MM.1S (cell line): ENCODE results near the gene ATP8A1.
"Not testable (repeated sequence)": the region's sequence is repeated elsewhere in the genome, so short reads cannot be mapped to it uniquely, and the experiment has no call there.

Experiments
- DNase-seq: peaks from one replicate; pipeline ENCODE4 v3.0.0-alpha.2; 2015
- H2AFZ ChIP-seq: fragments of 300-600 bp; sonication (generic); 2 replicates; pipeline ENCODE4 v1.6.0; 2016; ENCODE audit warnings: antibody characterized with exemption, low read length
- H3F3A ChIP-seq: fragments of 300-600 bp; sonication (generic); 2 replicates; pipeline ENCODE4 v1.6.1; 2016; ENCODE audit warnings: mild to moderate bottlenecking, antibody characterized with exemption, low read length, moderate library complexity, mixed read lengths; ENCODE audit not compliant: insufficient read depth
- H3K27ac ChIP-seq: fragments of 300-600 bp; sonication (generic); 2 replicates; pipeline ENCODE4 v1.5.1; 2016; ENCODE audit warnings: mild to moderate bottlenecking, low read length
- H3K27me3 ChIP-seq: fragments of 300-600 bp; sonication (generic); replicated peaks from 2 replicates; pipeline ENCODE4 v1.6.0; 2016; ENCODE audit warnings: low read length; ENCODE audit not compliant: insufficient read depth
- H3K36me3 ChIP-seq: fragments of 300-600 bp; sonication (generic); replicated peaks from 2 replicates; pipeline ENCODE4 v1.6.1; 2016; ENCODE audit warnings: mild to moderate bottlenecking, low read length, mixed read lengths; ENCODE audit not compliant: insufficient read depth
- H3K4me1 ChIP-seq: fragments of 300-600 bp; sonication (generic); 2 replicates; pipeline ENCODE4 v1.6.1; 2016; ENCODE audit warnings: low read length, mixed read lengths
- H3K4me2 ChIP-seq: fragments of 300-600 bp; sonication (generic); 2 replicates; pipeline ENCODE4 v1.6.0; 2016; ENCODE audit warnings: low read depth, low read length
- H3K4me3 ChIP-seq: fragments of 300-600 bp; sonication (generic); 2 replicates; pipeline ENCODE4 v1.5.1; 2016; ENCODE audit warnings: low read length, mixed read lengths
- H3K79me2 ChIP-seq: fragments of 300-600 bp; sonication (generic); 2 replicates; pipeline ENCODE4 v1.6.1; 2016; ENCODE audit warnings: mixed run types, low read length, mixed read lengths
- H3K9ac ChIP-seq: fragments of 300-600 bp; sonication (generic); 2 replicates; pipeline ENCODE4 v1.6.1; 2016; ENCODE audit warnings: low read length, mixed read lengths
- H3K9me2 ChIP-seq: fragments of 300-600 bp; sonication (generic); replicated peaks from 2 replicates; pipeline ENCODE4 v1.6.1; 2016; ENCODE audit warnings: mild to moderate bottlenecking, low read length, mixed read lengths; ENCODE audit not compliant: insufficient read depth
- H3K9me3 ChIP-seq: fragments of 300-600 bp; sonication (generic); replicated peaks from 2 replicates; pipeline ENCODE4 v1.6.1; 2016; ENCODE audit warnings: mild to moderate bottlenecking, low read length, mixed read lengths; ENCODE audit not compliant: insufficient read depth
- H4K20me1 ChIP-seq: fragments of 300-600 bp; sonication (generic); 2 replicates; pipeline ENCODE4 v1.6.1; 2016; ENCODE audit warnings: mild to moderate bottlenecking, low read length, moderate library complexity, mixed read lengths; ENCODE audit not compliant: insufficient read depth
- CTCF ChIP-seq: fragments of 300-600 bp; sonication (generic); IDR thresholded peaks from 2 replicates; pipeline ENCODE4 v1.5.1; 2016; ENCODE audit warnings: antibody characterized with exemption, low read length, mixed read lengths
- EZH2 ChIP-seq: fragments of 300-600 bp; sonication (generic); optimal IDR thresholded peaks from 2 replicates; pipeline ENCODE3; 2017; ENCODE audit warnings: low read depth, mild to moderate bottlenecking, antibody characterized with exemption, low read length, mixed read lengths
- EZH2phosphoT487 ChIP-seq: fragments of 300-600 bp; sonication (generic); IDR thresholded peaks from 2 replicates; pipeline ENCODE4 v1.6.1; 2018; ENCODE audit warnings: antibody characterized with exemption, low read length

ATP8A1 gene

GRCh38 chr4:42377497-42377896 lies 279.4 kb downstream of the ATP8A1 start:
- no peak overlapping the region for H2AFZ ChIP-seq
- H3K9ac ChIP-seq: no peak overlapping the region
- H3K27ac ChIP-seq: no peak overlapping the region
- H3K9me3 ChIP-seq: no peaks in the 10 kb centered on the region
- H3K79me2 ChIP-seq: no peaks in the 10 kb centered on the region
- TF ChIP-seq EZH2phosphoT487 (no peak), EZH2 (no peak), CTCF (no peak)
- H3K27me3 ChIP-seq: no peaks in the 10 kb centered on the region
- H3K4me1 ChIP-seq: no peaks in the 10 kb centered on the region
- H3F3A ChIP-seq: no peaks in the 10 kb centered on the region
- H3K36me3 ChIP-seq: no peaks in the 10 kb centered on the region
- no peak overlapping the region for H3K4me3 ChIP-seq
- DNase-seq: no peak
- H3K9me2 ChIP-seq: no peaks in the 10 kb centered on the region
- H3K4me2 ChIP-seq: no peak overlapping the region
- no peaks in the 10 kb centered on the region for H4K20me1 ChIP-seq

DNA sequence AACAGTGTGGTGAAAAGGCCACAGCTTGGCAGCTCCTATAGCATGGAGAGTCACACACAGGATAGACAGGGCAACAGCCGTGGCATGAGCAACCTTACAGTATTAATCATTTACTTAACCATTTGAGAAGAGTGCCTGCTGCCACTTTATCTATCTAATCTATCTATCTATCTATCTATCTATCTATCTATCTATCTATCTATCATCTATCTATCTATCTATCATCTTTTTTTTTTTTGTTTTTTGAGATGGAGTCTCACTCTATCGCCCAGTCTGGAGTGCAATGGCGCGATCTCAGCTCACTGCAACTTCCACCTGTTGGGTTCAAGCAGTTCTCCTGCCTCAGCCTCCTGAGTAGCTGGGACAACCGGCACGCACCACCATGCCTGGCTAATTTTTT lies 284.6 kb downstream of the ATP8A1 start:
- H4K20me1 ChIP-seq, H2AFZ ChIP-seq, H3K9ac ChIP-seq, H3F3A ChIP-seq, H3K27me3 ChIP-seq, H3K27ac ChIP-seq, H3K79me2 ChIP-seq, H3K4me1 ChIP-seq, H3K36me3 ChIP-seq, H3K4me2 ChIP-seq, H3K4me3 ChIP-seq, H3K9me3 ChIP-seq, H3K9me2 ChIP-seq, DNase-seq: not testable (repeated sequence)

GRCh38 chr4:42371305-42372252 lies 285.3 kb downstream of the ATP8A1 start:
- Histone ChIP-seq H3K4me3 (no peak overlapping the region), H4K20me1 (no peaks in the 10 kb centered on the region), H3K9me2 (no peaks in the 10 kb centered on the region), H3K36me3 (no peaks in the 10 kb centered on the region), H3K27ac (no peak overlapping the region), H3K79me2 (no peaks in the 10 kb centered on the region), H3K27me3 (no peaks in the 10 kb centered on the region), H3K9ac (no peak overlapping the region), H2AFZ (no peak overlapping the region), H3K4me1 (no peaks in the 10 kb centered on the region), H3K9me3 (no peaks in the 10 kb centered on the region), H3K4me2 (no peak overlapping the region), H3F3A (no peaks in the 10 kb centered on the region)
- TF ChIP-seq EZH2 (no peak), CTCF (peak; percentile 65)
- peak; percentile 59 for DNase-seq

GRCh38 chr4:42369489-42369888 lies 287.4 kb downstream of the ATP8A1 start:
- TF ChIP-seq EZH2 (no peak), CTCF (no peak)
- H3K4me1 ChIP-seq: no peaks in the 10 kb centered on the region
- no peaks in the 10 kb centered on the region for H3K36me3 ChIP-seq
- no peaks in the 10 kb centered on the region for H3K9me2 ChIP-seq
- H3K27ac ChIP-seq: no peak overlapping the region
- DNase-seq: no peak
- no peak overlapping the region for H3K4me3 ChIP-seq
- H4K20me1 ChIP-seq: no peaks in the 10 kb centered on the region
- H2AFZ ChIP-seq: no peak overlapping the region
- no peaks in the 10 kb centered on the region for H3F3A ChIP-seq
- H3K27me3 ChIP-seq: no peaks in the 10 kb centered on the region
- no peaks in the 10 kb centered on the region for H3K79me2 ChIP-seq
- H3K9me3 ChIP-seq: no peaks in the 10 kb centered on the region
- H3K9ac ChIP-seq: no peak overlapping the region
- no peak overlapping the region for H3K4me2 ChIP-seq
